Stimulated activated CD8-positive, alpha-beta memory T cell treated with anti-CD3 and anti-CD28 coated beads, Interleukin-15, amount 100 ng/mL, for 24 hours (primary cell): ENCODE data around the gene DLG2.
"Not testable (repeated sequence)": the region's sequence is repeated elsewhere in the genome, so short reads cannot be mapped to it uniquely, and the experiment has no call there.

Experiments
- DNase-seq: peaks from one replicate; pipeline ENCODE4 v3.0.0-alpha.2; 2020; ENCODE audit warnings: low read depth

DLG2 gene

DNA sequence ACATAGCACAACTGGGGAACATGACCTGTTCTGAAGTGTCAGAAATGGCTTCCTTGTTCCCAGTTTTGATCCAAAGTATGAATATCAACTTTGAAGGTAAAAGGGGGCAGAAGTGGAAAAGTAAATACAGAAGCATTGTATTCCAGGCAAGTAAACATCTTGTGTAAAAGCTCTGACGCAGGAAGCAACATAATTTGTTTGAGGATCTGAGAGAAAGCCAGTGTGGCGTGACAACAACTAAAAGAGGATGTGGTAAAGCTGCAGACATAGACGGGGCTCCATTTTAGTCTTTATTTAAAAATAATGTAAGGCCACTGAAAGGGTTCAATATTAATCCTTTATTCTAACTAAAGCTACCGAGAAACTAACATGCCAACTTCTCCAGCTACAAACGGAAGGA, 310.2 kb downstream of the DLG2 start:
- DNase-seq: no peak

DNA sequence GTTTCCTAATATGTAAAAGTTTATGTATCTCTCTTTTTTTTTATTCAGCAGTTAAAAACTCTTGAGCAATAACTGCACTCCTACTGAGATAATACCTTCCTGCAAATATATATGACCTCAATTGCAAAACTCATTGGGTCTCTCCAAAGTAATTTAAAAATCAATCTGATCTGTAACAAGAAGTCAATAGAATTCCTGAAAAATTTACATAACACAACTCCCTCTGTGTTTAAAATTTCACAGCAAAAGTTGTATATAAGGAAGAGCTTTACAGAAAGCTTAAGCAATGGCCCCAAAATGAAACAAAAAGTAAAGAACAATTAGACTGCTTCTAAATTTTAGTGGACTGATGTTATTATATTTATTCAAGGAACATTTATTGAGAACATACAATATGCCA, 313.4 kb downstream of the DLG2 start:
- no peak for DNase-seq

DNA sequence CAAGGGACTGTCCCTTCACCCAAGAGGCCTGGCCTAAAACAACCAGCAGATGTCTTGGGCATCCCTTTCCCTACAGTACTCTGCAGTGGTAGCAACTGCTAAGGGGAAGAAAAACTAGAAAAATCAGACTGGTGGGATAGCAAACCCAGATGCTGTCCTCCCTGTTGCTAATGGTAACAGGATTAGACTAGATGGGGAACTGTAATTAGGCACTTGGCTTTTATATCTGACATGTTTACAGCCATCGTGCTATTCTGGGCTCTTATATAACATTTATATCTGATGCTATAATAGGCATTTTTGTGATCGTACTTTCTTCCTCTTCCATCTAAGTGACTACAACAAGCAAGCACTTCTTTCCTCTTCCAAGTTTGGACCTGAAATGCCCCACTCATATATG, 316.7 kb downstream of the DLG2 start:
- DNase-seq: no peak

DNA sequence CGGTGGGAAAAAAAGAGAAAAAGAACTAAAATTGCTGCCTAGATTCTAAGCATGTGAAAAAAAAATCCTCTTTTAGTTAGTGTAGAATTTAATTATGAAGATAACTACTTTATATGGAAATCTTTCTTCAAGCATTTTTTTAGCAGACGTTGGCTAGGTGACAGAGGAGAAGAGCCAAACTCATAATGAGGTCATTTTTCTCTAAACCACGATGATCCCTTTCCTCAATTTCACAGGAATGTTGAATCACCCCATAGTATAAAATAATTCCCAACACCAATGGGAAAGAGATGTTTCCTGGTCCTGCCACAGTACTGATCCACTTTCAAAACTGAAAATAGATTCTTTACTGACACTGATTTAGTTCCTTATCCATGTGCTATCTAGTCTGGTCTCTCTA, 319.8 kb downstream of the DLG2 start:
- DNase-seq: no peak

DNA sequence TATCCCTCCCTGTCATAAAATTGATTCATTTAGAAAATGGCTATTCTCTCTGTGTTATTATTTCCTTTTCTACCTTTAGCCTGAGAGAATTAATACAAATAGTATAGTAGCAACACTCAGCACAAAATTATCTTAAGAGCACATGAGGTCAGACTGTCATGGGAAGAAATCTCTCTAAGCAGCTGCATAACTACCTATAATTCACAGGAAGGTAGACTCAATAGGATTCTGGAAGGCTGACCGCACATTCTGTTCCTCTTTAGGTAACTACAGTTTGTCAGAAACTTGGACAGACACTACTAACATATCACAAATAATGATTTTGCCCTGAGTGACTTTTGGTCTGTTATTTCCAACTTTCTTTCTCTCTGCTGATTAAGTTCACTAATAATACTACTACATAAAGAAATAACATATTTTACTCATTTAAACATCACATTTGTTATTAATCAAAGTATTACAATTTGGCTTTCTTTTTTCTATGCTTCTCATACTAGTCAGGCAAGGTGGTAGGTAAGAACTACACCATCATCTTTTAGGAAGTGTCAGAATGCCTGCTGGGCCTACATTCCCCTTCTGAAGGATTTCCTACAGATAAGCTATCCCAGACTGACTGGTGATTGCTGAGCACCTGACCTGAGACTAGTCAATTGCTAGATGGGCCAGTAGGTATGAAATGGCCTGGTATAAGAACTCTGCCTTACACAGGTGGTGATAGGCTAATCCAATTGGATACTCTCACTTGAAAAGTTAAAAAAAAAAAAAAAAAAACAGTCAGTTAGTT, 325.1 kb downstream of the DLG2 start:
- no peak for DNase-seq

DNA sequence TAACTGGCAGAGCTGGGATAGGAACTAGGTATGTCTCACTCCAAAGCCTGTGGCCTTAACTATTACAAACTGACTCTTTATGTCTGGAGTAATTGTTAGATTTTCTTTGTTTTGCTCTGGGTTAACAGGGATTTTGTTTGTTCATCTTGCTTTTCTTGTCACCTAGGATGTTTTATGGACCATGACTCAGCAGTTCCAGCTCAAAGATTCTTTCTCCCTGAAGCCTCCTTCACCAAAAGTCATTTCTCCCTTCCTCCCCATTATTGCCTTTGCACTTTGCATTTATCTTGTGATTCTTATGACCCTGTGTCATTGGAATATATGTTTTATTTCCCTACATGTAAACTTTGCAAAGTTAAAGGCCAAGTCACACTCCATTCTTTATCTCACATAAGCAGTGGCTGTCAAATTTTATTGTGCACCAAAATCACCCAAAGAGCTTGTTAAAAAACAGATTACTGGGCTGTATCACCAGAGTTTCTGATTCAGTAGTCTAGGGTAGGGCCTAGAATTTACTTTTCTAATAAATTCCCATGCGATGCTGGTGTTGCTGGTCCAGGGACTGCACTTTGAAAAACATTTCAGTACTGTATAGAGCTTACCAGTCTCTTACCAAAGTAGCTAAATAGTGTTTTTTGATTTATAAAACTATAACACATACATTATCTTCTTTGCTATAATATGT, 327.7 kb downstream of the DLG2 start:
- DNase-seq: no peak

DNA sequence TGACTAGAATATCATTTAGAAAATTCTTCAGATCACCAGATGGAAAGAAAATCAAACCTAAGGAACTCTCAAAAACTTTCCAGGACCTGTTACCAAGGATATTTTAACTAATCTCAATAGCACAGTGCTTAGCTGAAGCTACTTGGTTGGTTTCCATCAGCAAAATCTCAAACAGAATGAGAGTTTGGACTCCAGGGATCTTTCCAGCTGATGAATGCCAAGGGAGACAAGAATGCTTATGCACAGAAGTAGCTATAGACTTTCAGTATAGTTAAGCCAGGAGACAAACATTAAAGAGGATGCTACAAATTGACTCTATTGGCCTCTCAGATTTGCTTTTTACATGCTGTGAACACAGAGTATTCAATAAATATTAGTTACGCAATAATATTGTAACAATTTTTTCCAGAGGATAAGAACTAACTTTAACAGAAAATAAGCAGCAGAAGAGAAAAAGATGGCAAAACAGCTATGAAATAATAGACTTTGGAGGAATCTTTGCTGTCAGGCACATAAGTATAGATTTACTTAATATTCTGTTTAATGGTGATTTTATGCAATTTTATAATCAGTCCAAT, 331.4 kb downstream of the DLG2 start:
- DNase-seq: no peak

DNA sequence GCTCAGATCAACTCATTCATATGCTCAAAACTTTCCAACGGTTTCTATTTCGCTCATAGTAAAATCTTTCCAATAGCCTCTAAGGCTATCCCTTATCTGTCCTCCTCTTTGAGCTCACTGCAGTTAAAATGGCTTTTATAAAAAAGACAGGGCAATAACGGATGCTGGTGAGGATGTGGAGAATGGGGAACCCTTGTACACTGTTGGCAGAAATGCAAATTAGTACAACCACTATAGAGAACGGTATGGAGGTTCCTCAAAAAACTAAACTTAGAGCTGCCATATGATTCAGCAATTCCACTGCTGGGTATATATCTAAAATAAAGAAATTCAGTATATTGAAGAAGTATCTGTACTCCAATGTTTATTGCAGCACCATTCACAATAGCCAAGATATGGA, 345.6 kb downstream of the DLG2 start:
- no peak for DNase-seq

DNA sequence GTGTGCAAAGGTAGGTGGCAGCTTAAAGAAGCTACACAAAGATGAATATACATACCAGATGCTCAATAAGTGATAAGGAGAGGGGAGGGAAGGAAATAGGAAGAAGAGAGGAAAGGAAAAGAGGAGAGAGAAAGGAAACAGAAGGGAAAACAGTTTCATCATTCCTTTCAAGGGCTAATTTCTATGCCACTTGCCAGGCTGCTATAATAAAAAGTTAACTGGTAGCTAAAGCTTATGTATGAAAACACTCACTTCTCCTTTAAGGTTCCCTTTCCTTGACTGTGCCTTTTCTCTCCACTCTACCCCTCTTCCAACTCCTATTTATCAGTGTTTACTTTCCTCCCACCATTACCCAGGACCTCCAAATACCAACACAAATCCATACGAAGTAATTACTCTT, 347.9 kb downstream of the DLG2 start:
- no peak for DNase-seq

DNA sequence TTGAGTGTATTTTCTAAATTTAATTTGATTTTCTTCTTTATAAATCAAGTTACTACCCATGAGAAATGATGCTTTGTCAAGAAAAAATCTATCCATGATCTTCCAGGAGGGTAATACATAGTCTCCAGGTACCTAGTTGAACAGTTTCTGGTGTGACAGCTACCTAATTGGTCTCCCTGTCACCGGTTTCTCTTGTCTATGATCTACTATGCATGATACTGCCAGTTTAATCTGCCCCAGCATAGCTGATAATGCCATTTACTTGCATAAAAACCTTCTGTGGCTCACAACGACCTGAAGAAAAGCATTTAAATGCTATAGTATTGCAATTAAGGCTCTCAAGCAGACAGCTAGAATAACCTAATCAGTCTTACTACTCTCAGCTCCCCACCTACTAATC, 349.5 kb downstream of the DLG2 start:
- DNase-seq: no peak

DNA sequence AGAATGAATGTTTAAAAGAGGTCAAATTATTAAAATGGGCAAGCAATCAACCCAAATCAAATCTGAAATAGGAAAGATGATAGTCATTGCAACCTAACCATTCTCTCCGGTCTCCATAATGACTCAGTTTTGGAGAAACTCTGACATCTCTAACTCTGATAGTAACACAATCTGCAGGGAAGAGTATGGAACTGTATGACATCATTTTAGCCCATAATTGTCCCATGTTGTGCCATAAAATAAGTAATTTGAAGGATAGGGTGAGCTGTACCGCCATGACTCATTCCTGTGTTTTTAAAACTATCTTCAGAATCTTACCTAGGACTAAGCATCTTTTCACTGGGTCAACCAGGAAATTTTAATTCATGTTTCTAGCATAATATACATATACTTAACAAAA, 350.8 kb downstream of the DLG2 start:
- DNase-seq: no peak

DNA sequence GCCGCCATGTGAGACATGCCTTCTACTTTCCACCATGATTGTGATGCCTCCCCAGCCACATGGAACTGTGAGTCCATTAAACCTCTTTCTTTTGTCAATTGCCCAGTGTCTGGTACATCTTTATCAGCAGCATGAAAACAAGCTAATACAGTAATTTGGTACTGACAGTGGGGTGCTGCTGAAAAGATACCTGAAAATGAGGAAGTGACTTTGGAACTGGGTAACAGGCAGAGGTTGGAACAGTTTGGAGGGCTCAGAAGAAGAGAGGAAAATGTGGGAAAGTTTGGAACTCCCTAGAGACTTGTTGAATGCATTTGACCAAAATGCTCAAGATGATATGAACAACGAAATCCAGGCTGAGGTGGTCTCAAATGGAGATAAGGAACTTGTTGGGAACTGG, 356.8 kb downstream of the DLG2 start:
- not testable (repeated sequence) for DNase-seq

DNA sequence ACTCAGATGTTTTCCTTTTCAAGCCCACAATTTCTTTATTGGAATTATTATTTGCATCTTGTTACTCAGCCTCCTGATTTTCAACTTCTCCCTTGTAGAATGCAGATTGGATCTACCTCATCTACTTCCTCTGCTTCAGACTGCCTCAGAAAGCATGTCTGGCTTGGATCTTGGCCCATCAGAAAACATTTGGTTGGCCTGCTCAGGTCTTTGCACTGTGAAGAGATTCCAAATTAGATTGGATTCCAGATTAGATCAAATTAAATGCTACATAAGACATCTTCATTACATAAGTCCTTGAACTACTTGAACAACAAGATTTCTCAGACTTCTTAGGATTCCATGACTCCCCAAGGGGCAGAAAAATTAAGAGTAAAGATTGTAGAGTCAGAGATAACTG, 358.0 kb downstream of the DLG2 start:
- no peak for DNase-seq

DNA sequence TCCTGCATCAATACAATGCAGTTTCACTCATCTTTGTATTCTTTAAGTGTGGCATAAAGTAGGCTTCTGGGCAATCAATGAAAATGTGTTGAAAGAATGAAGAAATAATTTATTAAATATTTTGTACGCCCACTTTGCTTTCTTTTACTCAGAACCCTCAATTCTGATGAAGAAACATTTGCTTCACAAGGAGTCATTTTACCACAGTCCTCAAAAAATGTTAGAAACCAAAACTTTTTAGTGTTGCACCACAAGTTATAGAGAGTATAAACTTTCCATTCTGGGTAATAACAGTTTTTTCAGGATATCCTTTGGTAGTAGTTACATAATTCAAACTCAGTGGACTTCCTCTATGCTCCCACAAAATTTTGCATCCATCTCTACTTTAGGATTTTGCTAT, 360.5 kb downstream of the DLG2 start:
- DNase-seq: no peak

DNA sequence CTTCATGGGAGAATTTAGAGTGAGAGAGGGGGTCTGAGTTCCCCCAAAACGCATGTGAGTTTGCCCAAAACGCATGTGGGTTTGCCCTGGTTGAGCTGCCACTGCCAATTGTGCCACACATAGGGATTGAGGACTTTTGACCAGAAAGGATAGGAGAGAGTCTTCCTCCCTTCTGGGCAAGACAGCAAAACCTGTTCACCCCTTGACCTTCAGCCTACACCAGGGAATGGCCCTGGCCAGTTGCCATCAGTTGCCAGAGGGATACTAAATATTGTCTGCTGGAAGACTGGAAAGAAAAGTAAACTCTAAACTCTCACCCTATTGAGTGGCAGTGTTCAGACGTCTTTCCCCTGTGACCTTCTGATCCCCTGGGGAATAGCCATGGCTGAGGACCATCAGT, 363.8 kb downstream of the DLG2 start:
- DNase-seq: no peak

DNA sequence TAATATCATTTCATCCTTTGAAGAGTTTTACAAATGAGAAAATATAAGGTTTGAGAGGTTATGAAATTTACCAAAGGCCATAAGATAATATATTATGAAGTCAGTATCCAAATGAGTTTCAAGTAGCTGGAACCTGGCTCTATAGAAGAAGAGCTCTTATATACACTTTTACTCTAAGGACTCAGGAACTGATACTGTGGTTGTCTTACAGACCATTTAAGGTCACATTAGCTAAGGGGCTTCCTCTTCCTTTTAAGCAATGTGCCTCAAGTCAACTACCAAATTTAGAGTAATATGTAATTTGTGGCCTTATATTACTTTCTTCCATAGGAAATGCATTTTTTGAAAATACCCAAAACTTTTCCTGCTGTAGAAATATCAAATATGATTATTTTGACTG, 369.3 kb downstream of the DLG2 start:
- no peak for DNase-seq

DNA sequence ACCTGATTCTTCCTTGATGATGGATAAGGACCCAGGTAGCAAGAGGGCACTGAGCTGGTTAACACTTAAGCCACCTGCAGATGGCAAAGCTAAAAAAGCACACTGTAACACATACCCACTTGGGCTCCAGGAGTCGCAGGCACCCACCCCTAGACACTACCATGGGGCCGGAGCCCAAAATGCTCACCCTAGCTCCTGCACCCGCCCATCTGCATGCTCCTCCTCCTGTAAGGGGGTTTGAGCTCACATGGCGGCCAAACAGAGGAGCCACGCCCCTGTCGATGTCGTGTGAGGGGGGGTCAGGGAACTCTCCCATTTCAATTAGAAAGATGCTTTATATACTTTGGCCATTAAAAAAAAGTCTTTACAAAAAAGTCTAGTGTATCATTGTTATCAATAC, 370.7 kb downstream of the DLG2 start:
- DNase-seq: no peak

DNA sequence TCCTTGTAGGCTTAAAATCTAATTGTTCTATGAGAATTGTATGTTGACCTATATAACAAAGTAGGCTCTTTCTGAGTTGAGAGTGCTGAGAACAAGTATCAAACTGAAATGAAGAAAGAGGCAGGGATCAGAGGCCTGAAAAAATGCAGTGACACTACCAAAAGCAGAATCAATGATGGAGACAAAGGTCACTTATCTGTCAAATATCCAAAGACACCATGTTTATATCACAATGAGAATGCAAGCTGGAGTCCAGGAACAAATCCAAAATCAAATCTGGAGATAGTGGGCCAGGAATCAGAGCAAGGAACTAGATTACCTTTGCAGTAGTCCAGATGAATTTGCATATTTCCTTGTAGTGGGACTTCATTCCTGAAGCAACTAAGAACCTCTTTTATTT, 377.7 kb downstream of the DLG2 start:
- DNase-seq: no peak

DNA sequence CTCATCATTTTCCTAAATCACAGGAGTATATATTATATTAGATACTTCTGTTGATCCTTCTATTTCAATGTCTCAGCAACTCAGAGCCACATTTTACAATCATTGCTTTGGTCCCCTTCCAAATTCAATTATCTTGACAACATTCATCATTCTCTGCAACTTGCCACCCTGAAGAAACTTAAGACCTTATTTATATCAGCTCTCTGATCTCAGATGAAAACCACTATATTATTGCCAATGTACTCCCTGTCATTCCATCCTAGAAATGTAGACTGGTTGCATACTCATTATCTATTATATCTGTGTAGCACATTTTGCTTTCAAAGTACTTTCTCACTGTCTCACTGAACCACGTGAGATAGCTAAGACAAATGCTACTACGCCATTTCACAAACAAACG, 379.3 kb downstream of the DLG2 start:
- DNase-seq: no peak

DNA sequence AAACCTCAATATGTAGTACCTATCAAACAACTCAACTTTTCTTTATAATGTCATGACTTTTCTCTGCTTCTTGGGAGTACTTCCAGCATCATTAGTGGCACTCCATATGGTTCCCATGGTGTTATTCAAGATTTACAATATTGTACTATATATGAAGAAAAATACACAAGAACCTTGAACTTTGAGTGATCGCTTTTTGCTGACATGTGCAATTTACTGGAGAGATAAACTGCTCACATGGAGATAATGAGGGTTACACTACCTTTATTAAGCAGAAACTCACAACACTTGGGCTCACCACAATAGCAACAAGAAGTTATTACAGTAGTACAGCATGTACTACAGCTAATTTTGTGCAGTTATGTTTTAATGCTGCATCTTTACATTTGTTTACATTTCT, 388.2 kb downstream of the DLG2 start:
- DNase-seq: no peak

DNA sequence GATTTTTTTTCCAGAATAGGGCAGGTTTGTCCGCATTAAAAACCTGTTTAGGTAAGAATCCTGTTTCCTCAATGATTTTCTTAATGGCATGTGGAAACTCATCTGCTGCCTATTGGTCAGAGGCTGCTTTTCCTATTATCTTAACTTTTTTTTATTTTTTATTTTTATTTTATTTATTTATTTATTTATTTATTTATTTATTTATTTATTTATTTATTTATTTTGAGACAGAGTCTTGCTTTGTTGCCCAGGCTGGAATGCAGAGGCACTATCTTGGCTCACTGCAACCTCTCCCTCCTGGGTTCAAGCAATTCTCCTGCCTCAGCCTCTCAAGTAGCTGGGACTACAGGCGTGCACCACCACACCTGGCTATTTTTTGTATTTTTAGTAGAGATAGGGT, 389.1 kb downstream of the DLG2 start:
- not testable (repeated sequence) for DNase-seq

DNA sequence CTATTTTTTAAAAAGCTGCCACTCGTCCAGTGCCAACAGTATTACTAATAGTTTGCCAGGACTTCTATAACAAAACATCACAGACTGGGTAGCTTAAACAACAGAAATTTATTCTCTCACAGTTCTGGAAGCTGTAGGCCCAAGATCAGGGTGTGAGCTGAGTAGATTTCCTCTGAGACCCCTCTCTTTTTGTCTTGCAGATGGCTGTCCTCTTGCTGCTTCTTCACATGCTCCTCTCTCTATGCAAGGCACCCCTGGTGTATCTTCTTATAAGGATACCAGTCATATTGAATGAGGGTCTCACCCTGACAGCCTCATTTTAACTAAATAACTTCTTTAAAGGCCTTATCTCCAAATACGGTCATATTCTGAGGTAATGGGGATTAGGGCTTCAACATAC, 390.9 kb downstream of the DLG2 start:
- no peak for DNase-seq

DNA sequence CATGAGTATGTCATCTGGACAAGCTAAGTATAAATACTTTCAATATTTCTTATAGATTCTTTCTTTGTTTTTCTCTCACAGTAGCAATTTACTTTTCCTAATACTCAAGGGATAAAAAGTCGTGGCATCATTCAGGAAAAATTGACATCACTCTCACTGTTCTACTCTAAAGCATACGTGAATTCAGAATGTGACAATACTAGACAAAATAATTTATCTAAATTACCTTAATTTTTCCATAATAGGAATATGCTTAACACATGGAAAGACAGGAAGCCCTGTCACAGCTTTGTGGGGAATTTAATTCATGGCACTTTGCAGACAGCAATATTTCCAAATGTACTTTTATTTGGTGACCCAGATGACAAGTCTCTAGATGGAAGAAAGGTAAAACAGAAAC, 394.6 kb downstream of the DLG2 start:
- DNase-seq: no peak

DNA sequence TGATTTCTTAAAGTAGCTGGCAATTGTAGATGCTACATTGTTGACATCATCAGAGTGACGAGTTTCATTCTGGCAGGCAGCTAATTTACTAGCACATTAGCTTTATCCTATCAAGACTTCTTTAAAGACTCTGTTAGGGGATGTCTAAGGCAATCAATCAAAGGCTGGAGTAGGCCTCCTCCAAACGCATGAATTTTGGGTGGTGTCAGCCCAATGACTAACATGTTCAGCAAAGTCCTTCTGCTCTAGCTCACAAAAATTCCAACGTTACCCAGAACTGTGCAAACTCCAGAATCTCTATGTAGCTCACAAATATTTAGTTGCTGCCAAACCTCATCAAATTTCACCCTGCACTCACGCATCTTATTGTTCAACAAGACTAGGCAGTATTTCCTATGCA, 395.6 kb downstream of the DLG2 start:
- no peak for DNase-seq
